DMS79 (cell line): Measurements from ENCODE around the gene ULBP1.
"Not testable (repeated sequence)": the region's sequence is repeated elsewhere in the genome, so short reads cannot be mapped to it uniquely, and the experiment has no call there.

Experiments
- DNase-seq: peaks from one replicate; lab custom pipeline; 2025; lab: John Stamatoyannopoulos, UW

The ULBP1 gene

GRCh38 chr6:149933461-149933860, 30.3 kb upstream of the ULBP1 start:
- no peak for DNase-seq

GRCh38 chr6:149934249-149935156, 29.2 kb upstream of the ULBP1 start:
- DNase-seq, result peak; percentile 15

GRCh38 chr6:149935246-149935645, 28.5 kb upstream of the ULBP1 start:
- no peak for DNase-seq

- DNase-seq, result no peak
Observed at GRCh38 chr6:149935668-149936067, 28.1 kb upstream of the ULBP1 start.

GRCh38 chr6:149936743-149937142, 27.0 kb upstream of the ULBP1 start:
- DNase-seq, result no peak

- not testable (repeated sequence) for DNase-seq
Observed at GRCh38 chr6:149938013-149938570, 25.7 kb upstream of the ULBP1 start.

- DNase-seq, result no peak
Observed at GRCh38 chr6:149938571-149939355, 25.0 kb upstream of the ULBP1 start.

GRCh38 chr6:149939356-149939648, 24.4 kb upstream of the ULBP1 start:
- no peak for DNase-seq

GRCh38 chr6:149939909-149940671, 23.7 kb upstream of the ULBP1 start:
- no peak for DNase-seq

GRCh38 chr6:149940672-149940982, 23.1 kb upstream of the ULBP1 start:
- no peak for DNase-seq

GRCh38 chr6:149941583-149942460, 21.9 kb upstream of the ULBP1 start, which contains the start of gene ULBP2:
ULBP2 (plus strand) TSS chr6:149942014; CDS start chr6:149942073, 59 bp downstream.
- DNase-seq, result peak; percentile 70

GRCh38 chr6:149942461-149942829, 21.3 kb upstream of the ULBP1 start:
- no peak for DNase-seq

GRCh38 chr6:149943321-149943720, 20.4 kb upstream of the ULBP1 start:
- not testable (repeated sequence) for DNase-seq

- not testable (repeated sequence) for DNase-seq
Observed at GRCh38 chr6:149945276-149945675, 18.5 kb upstream of the ULBP1 start.

GRCh38 chr6:149946631-149947030, 17.1 kb upstream of the ULBP1 start:
- DNase-seq, result not testable (repeated sequence)

GRCh38 chr6:149947533-149947932, 16.2 kb upstream of the ULBP1 start:
- DNase-seq, result not testable (repeated sequence)

- DNase-seq, result no peak
Observed at GRCh38 chr6:149948011-149948410, 15.7 kb upstream of the ULBP1 start.

GRCh38 chr6:149948616-149949015, 15.1 kb upstream of the ULBP1 start:
- DNase-seq, result no peak

- DNase-seq, result no peak
Observed at GRCh38 chr6:149950423-149950822, 13.3 kb upstream of the ULBP1 start.

- no peak for DNase-seq
Observed at GRCh38 chr6:149951096-149951495, 12.6 kb upstream of the ULBP1 start.

- DNase-seq, result no peak
Observed at GRCh38 chr6:149951626-149952025, 12.1 kb upstream of the ULBP1 start.
